ENCODE results near the gene SMC4.

The SMC4 gene

DNA sequence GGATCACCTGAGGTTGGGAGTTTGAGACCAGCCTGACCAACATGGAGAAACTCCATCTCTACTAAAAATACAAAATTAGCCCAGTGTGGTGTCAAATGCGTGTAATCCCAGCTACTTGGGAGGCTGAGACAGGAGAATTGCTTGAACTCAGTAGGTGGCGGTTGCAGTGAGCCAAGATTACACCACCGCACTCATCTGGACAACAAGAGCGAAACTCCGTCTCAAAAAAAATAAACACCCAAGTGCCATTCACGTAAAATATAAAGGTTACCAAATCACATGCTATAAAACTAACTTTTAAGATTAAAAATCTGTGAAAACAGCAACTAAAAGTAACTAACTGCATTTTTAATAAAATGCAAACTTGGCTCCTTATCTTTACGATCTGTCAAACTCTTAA, 41.2 kb downstream of the SMC4 start:
- H3K4me3 ChIP-seq (ENCODE audit: low read depth, low read length): no peak overlapping the region
- DNase-seq (ENCODE audit: low read depth): no peak
- TF ChIP-seq, protein P1, sequence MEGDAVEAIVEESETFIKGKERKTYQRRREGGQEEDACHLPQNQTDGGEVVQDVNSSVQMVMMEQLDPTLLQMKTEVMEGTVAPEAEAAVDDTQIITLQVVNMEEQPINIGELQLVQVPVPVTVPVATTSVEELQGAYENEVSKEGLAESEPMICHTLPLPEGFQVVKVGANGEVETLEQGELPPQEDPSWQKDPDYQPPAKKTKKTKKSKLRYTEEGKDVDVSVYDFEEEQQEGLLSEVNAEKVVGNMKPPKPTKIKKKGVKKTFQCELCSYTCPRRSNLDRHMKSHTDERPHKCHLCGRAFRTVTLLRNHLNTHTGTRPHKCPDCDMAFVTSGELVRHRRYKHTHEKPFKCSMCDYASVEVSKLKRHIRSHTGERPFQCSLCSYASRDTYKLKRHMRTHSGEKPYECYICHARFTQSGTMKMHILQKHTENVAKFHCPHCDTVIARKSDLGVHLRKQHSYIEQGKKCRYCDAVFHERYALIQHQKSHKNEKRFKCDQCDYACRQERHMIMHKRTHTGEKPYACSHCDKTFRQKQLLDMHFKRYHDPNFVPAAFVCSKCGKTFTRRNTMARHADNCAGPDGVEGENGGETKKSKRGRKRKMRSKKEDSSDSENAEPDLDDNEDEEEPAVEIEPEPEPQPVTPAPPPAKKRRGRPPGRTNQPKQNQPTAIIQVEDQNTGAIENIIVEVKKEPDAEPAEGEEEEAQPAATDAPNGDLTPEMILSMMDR (IDR thresholded peaks at IDR 0.05; ENCODE audit: insufficient read depth, low read depth, low read length, missing control alignments): no peak

DNA sequence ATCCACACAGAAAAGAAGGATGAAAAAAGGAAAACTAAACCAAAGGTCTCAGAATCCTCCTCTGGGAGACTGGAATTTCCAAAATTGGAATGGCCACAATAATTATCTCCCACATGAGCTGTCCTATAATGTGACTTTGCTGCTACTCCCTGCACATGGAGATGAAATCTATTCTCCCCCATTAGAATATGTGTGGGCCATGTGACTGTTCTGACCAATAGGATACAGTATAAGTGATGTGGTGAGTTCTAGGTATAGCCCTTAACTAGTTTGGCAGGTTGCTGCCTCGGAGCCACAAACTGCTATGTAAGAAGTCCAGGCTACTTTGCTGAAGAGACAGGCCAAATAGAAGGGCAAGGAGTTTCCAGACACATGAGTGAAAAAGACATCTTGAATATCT, 45.0 kb downstream of the SMC4 start:
- no peak overlapping the region for H3K4me3 ChIP-seq (ENCODE audit: low read depth, low read length)
- TF ChIP-seq, protein P1 (IDR thresholded peaks at IDR 0.05; ENCODE audit: insufficient read depth, low read depth, low read length, missing control alignments): no peak
- no peak for DNase-seq (ENCODE audit: low read depth)

DNA sequence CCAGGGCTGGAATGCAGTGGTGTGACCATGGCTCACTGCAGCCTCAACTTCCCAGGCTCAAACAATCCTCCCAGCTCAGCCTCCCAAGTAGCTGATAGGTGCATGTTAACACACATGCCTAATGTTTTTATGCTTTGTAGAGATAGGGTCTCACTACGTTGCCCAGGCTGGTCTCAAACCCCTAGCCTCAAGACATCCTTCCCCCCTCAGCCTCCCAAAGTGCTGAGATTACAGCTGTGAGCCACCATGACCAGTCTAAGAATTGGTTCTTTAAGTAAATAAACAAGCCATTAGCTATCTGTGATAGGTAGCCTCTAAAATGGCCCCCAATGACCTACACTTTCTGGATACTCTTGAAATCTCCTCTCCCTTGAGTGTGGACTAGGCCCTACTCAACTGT, 46.4 kb downstream of the SMC4 start:
- H3K4me3 ChIP-seq (ENCODE audit: low read depth, low read length): no peak overlapping the region
- DNase-seq (ENCODE audit: low read depth): no peak
- TF ChIP-seq, protein P1 (IDR thresholded peaks at IDR 0.05; ENCODE audit: insufficient read depth, low read depth, low read length, missing control alignments): no peak

DNA sequence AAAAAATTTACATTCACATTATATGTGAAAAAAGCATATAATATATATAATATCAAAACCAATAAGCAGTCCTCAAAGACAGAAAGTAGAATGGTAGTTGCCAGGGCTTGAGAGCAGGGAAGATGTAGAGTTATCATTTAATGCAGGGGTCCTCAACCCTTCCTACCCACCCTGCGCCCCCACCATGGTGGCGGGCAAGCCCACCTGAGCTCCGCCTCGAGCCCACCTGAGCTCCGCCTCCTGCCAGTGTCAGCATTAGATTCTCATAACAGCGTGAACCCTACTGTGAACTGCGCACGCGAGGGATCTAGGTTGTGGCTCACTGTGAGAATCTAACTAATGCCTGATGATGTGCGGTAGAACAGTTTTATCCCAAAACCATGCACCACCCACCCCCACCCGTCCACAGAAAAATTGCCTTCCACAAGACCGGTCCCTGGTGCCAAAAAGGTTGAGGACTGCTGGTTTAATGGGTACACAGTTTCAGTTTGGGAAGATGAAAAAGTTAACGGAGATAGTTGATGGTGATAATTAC, 47.1 kb downstream of the SMC4 start:
- no peak overlapping the region for H3K4me3 ChIP-seq (ENCODE audit: low read depth, low read length)
- TF ChIP-seq, protein P1 (IDR thresholded peaks at IDR 0.05; ENCODE audit: insufficient read depth, low read depth, low read length, missing control alignments): no peak
- DNase-seq (ENCODE audit: low read depth): no peak

DNA sequence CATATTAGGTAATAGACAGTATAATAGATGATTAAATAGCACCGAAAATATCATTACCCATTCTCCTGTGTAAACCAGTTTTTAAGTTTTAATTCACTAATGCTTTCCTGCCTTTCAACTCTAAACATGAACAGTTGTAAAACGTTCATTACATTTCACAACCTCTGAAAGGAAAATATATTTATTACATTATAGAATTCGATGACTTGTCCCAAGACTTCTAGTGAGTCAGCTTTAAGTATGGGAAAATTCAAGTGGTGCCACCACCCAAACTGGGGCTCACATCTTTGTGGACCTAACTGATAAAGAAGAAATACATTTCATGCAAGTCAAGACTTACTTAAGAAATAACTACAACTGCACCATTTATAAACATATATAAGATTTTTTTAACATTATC, 48.1 kb downstream of the SMC4 start:
- peak overlapping the region; percentile 86 for H3K4me3 ChIP-seq (ENCODE audit: low read depth, low read length)
- no peak for DNase-seq (ENCODE audit: low read depth)
- TF ChIP-seq, protein P1 (IDR thresholded peaks at IDR 0.05; ENCODE audit: insufficient read depth, low read depth, low read length, missing control alignments): no peak

DNA sequence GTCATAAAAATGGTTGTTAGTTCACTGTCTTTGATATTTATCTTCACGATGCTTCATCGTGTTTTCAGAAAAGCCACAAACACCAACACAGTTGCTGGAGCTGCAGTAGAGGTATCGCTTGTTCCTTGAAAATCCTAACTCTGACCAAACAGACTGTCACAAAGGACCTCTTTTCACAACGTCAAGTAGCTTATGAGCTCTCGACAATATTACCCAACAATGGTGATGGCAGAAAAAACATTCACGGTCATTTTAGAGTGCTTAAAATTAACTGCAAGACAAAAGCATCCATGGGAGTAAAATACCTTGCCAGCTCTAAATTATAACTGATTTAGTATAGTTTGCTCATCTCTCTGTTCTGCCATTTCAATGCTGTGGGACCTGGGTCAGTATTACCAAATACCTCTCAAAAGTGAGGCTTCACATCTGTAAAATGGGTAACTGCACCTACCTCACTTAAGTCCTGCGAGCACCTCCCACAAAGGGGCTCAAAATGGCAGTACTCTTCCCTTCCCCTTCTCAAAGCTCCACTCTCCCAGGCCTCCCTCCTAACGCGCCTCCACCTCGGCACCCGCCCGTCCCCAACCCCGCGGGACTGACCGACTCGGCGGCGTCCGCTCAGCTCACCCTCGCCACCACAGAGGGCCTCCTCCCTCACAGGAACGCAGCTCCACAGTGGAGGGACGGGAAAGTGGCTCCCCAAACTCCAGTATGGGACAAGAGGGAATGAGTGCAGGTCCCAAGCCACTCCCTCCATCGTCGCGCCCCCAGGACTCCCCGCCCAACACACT, 49.6 kb downstream of the SMC4 start:
- peak; percentile 83 for DNase-seq (ENCODE audit: low read depth)
- TF ChIP-seq, protein P1 (IDR thresholded peaks at IDR 0.05; ENCODE audit: insufficient read depth, low read depth, low read length, missing control alignments): no peak
- peak overlapping the region; percentile 86 for H3K4me3 ChIP-seq (ENCODE audit: low read depth, low read length)

Data from GM12865 (cell line).